ENCODE results near the gene C6orf62.

DNA sequence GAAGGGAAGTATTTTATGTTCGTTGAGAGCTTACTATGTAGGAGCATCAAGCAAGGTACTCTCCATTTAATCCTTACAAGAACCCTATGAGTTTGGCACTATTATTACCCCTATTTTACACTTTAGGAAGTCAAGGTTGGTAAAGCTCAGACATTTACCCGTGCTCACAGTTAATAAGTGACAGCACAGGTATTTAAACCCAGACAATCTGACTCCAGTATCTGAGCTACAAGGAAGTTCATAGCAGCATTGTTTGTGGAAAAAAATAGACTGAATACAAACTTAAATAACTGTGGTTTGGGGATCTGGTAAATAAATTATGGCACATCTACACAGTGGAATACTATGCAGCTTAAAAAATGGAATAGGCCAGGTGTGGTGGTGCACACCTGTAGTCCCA lies 34.6 kb upstream of the C6orf62 start:
- TF ChIP-seq, protein P1, sequence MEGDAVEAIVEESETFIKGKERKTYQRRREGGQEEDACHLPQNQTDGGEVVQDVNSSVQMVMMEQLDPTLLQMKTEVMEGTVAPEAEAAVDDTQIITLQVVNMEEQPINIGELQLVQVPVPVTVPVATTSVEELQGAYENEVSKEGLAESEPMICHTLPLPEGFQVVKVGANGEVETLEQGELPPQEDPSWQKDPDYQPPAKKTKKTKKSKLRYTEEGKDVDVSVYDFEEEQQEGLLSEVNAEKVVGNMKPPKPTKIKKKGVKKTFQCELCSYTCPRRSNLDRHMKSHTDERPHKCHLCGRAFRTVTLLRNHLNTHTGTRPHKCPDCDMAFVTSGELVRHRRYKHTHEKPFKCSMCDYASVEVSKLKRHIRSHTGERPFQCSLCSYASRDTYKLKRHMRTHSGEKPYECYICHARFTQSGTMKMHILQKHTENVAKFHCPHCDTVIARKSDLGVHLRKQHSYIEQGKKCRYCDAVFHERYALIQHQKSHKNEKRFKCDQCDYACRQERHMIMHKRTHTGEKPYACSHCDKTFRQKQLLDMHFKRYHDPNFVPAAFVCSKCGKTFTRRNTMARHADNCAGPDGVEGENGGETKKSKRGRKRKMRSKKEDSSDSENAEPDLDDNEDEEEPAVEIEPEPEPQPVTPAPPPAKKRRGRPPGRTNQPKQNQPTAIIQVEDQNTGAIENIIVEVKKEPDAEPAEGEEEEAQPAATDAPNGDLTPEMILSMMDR (IDR thresholded peaks at IDR 0.05; ENCODE audit: poor library complexity): no peak
- no peak for TF ChIP-seq EZH2 (IDR thresholded peaks at IDR 0.05; ENCODE audit: borderline replicate concordance)
- no peak for TF ChIP-seq EZH2phosphoT487 (IDR thresholded peaks at IDR 0.05; ENCODE audit: low read depth, severe bottlenecking, unreplicated experiment)
